ENCODE data around the gene TOMM20. TPM values are rescaled to one million over a fixed set of nuclear protein-coding genes. Genes with fewer than 3 reads are reported as not detected.
A peak's percentile ranks its signal among the peaks of the same experiment; 100 is the strongest.

The TOMM20 gene
- total and polyA plus RNA-seq, 8 donors, result 21.4 to 145 (median 68.2) TPM

DNA sequence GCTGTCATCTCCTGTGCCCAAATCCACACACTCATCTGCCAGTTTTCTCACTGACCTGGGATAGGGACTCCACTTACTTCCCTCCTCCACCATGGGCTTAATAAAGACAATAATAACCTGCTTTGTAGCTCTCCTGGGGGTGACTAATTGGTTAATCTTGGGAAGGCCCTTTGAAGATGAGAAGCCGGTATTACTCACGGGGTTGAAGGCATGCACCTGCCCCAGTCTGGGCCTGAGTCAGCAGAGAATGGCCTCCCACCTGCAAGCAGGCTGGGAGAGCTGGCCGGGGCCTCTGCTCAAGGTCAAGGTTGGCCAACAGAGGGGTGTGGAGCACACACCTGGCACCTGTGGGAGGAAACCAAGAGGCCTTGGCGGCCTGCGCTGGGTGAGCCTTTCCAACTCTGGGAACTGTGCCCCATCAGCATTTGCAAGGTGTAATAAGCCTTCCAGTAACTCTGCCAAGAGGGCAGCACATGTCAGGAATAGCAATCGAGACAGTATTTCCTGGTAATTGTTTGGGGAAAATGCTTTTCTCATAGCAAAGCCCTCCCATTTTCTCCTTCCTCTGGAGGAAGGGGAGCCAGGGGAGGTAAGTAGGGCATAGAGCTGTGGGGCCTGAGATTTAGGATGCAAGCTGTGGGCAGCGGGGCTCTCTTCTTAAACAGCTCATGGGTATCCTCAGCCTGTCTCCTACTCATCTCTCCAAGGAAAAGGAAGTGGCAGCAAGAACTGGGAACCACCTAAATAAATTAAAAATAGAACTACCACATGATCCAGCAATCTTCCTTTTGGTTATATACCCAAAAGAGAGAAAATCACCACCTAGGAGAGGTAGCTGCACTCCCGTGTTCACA lies 49.0 kb downstream of the TOMM20 start:
- DNase-seq, result peak; percentile 91 to 95
- Histone ChIP-seq H3K27ac (peak overlapping the region; percentile 84 to 97 (median 91)), H3K9me3 (no peaks in the 10 kb centered on the region), H3K4me3 (no peak overlapping the region), H3K36me3 (no peaks in the 10 kb centered on the region), H3K4me1 (peaks cover 47 to 96% (median 67%) of the 10 kb centered on the region in 4 donors), H3K27me3 (no peaks in the 10 kb centered on the region)
- TF ChIP-seq, protein P1, sequence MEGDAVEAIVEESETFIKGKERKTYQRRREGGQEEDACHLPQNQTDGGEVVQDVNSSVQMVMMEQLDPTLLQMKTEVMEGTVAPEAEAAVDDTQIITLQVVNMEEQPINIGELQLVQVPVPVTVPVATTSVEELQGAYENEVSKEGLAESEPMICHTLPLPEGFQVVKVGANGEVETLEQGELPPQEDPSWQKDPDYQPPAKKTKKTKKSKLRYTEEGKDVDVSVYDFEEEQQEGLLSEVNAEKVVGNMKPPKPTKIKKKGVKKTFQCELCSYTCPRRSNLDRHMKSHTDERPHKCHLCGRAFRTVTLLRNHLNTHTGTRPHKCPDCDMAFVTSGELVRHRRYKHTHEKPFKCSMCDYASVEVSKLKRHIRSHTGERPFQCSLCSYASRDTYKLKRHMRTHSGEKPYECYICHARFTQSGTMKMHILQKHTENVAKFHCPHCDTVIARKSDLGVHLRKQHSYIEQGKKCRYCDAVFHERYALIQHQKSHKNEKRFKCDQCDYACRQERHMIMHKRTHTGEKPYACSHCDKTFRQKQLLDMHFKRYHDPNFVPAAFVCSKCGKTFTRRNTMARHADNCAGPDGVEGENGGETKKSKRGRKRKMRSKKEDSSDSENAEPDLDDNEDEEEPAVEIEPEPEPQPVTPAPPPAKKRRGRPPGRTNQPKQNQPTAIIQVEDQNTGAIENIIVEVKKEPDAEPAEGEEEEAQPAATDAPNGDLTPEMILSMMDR (IDR thresholded peaks at IDR 0.05), result peak in 1 of 7 experiments; percentile 9
- TF ChIP-seq POLR2AphosphoS5 (IDR thresholded peaks at IDR 0.05) (peak in 2 of 3 donors; percentile 78 to 94), POLR2A (IDR thresholded peaks at IDR 0.05) (no peak)
- 35 to 51% (median 39%) methylated on average over 6 to 8 of the region's 8 CpGs for WGBS, 5 donors
- intact Hi-C loops (cut with DNase I; ENCODE audit: low total_unique reads), result no loop called here

- Histone ChIP-seq H3K4me1 (peaks cover 52 to 100% (median 72%) of the 10 kb centered on the region in 4 donors), H3K4me3 (no peak overlapping the region), H3K27me3 (no peaks in the 10 kb centered on the region), H3K36me3 (no peaks in the 10 kb centered on the region), H3K9me3 (no peaks in the 10 kb centered on the region), H3K27ac (peak overlapping the region; percentile 84 to 97 (median 91))
- TF ChIP-seq, protein P1 (IDR thresholded peaks at IDR 0.05), result no peak
- TF ChIP-seq POLR2AphosphoS5 (IDR thresholded peaks at IDR 0.05), result no peak
- TF ChIP-seq POLR2A (IDR thresholded peaks at IDR 0.05), result no peak
- no peak for TF ChIP-seq EP300 (IDR thresholded peaks at IDR 0.05)
- WGBS, 5 donors, result 44 to 51% (median 50%) methylated on average over 8 to 9 of the region's 9 CpGs
- intact Hi-C loops (cut with DNase I; ENCODE audit: low total_unique reads), result no loop called here
- DNase-seq, result peak in 1 of 2 donors; percentile 43
Observed at GRCh38 chr1:235078480-235079381, 49.9 kb downstream of the TOMM20 start.

DNA sequence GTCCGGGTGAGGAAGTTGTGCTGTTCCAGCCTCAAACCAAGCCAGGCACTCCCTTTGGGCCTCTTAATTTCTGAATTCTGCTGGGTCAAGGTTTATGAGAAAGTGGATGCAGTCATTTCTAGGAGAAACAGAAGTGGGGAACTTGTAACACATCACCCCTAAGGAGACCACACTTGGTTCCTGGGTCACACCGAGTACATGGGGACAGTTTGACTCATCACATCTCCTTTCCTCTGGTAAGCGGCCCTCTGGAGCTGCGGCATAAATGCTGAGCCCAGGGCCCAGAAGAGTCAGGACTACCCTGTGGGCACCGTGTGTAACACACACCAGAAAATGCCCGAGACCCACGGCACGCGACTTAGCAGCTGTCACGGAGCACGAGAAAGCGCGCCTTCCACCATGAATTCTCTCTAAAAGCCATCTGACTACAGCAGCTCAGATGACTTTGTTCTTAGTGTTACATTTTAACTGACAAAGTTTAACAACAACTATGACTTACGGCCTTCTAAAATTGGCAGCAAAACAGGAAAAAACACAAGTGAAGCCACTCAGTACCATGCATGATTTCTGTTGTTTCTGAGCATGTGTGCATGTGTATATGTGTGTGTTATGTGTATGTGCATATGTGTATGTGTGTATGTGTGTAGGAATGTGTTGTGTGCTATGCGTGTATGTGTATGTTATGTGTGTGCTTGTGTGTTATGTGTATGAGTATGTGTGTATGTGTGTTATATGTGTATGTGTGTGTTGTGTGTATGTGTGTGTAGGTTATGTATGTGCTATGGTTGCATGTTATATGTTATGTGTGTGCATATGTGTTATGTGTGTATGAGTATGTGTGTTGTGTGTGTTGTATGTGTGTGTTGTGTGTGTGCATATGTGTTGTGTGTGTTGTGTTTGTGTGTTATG lies 50.8 kb downstream of the TOMM20 start:
- no peaks in the 10 kb centered on the region for H3K36me3 ChIP-seq
- intact Hi-C loops (cut with DNase I; ENCODE audit: low total_unique reads), result no loop called here
- no peaks in the 10 kb centered on the region for H3K27me3 ChIP-seq
- peaks cover 48 to 99% (median 71%) of the 10 kb centered on the region in 4 donors for H3K4me1 ChIP-seq
- no peak overlapping the region for H3K4me3 ChIP-seq
- TF ChIP-seq EP300 (IDR thresholded peaks at IDR 0.05) (no peak), POLR2A (IDR thresholded peaks at IDR 0.05) (no peak), POLR2AphosphoS5 (IDR thresholded peaks at IDR 0.05) (peak in 1 of 3 donors; percentile 5)
- TF ChIP-seq, protein P1 (IDR thresholded peaks at IDR 0.05), result no peak
- 70 to 86% (median 80%) methylated on average over 14 to 15 of the region's 15 CpGs for WGBS, 5 donors
- DNase-seq, result peak in 1 of 2 donors; percentile 37
- H3K27ac ChIP-seq, result peak overlapping the region; percentile 47 to 97 (median 91)
- no peaks in the 10 kb centered on the region for H3K9me3 ChIP-seq
